ENCODE data around the gene FASLG.

Gene FASLG

GRCh38 chr1:172642970-172643369 is 15.9 kb upstream of the FASLG start:
- no peak overlapping the region for H3K4me3 ChIP-seq (ENCODE audit: low read depth, low read length)
- TF ChIP-seq, protein P1, sequence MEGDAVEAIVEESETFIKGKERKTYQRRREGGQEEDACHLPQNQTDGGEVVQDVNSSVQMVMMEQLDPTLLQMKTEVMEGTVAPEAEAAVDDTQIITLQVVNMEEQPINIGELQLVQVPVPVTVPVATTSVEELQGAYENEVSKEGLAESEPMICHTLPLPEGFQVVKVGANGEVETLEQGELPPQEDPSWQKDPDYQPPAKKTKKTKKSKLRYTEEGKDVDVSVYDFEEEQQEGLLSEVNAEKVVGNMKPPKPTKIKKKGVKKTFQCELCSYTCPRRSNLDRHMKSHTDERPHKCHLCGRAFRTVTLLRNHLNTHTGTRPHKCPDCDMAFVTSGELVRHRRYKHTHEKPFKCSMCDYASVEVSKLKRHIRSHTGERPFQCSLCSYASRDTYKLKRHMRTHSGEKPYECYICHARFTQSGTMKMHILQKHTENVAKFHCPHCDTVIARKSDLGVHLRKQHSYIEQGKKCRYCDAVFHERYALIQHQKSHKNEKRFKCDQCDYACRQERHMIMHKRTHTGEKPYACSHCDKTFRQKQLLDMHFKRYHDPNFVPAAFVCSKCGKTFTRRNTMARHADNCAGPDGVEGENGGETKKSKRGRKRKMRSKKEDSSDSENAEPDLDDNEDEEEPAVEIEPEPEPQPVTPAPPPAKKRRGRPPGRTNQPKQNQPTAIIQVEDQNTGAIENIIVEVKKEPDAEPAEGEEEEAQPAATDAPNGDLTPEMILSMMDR (IDR thresholded peaks at IDR 0.05; ENCODE audit: low read depth, low read length) = no peak

GRCh38 chr1:172646653-172647052 is 12.2 kb upstream of the FASLG start:
- no peak overlapping the region for H3K4me3 ChIP-seq (ENCODE audit: low read depth, low read length)
- TF ChIP-seq, protein P1 (IDR thresholded peaks at IDR 0.05; ENCODE audit: low read depth, low read length) = no peak

DNA sequence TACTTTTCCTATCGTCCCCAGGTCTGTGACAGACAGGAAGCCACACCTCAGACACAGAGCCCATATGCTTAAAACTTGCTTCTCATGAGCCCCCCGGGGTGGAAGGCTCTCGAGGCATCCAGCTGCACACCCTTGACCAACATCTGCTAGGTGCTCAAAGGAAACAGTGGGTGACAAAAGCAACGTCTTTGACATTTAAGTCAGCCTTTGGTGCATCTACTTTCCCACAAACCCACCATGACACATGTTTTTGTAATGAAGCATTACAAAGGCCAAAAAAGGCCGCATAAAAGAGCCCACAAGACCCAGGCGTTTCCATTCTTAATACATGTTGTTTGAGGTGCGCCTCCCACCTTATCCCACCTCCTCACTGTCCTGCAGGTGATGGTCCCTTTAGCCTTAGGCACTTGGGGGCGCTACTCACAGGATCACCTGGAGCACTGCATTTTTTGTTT is 11.8 kb upstream of the FASLG start:
- TF ChIP-seq, protein P1 (IDR thresholded peaks at IDR 0.05; ENCODE audit: low read depth, low read length) = no peak
- H3K4me3 ChIP-seq (ENCODE audit: low read depth, low read length) = no peak overlapping the region

GRCh38 chr1:172647987-172648386 is 10.9 kb upstream of the FASLG start:
- H3K4me3 ChIP-seq (ENCODE audit: low read depth, low read length) = no peak overlapping the region
- TF ChIP-seq, protein P1 (IDR thresholded peaks at IDR 0.05; ENCODE audit: low read depth, low read length) = no peak

GRCh38 chr1:172650474-172651193 is 8.3 kb upstream of the FASLG start:
- H3K4me3 ChIP-seq (ENCODE audit: low read depth, low read length) = no peak overlapping the region
- TF ChIP-seq, protein P1 (IDR thresholded peaks at IDR 0.05; ENCODE audit: low read depth, low read length) = no peak

DNA sequence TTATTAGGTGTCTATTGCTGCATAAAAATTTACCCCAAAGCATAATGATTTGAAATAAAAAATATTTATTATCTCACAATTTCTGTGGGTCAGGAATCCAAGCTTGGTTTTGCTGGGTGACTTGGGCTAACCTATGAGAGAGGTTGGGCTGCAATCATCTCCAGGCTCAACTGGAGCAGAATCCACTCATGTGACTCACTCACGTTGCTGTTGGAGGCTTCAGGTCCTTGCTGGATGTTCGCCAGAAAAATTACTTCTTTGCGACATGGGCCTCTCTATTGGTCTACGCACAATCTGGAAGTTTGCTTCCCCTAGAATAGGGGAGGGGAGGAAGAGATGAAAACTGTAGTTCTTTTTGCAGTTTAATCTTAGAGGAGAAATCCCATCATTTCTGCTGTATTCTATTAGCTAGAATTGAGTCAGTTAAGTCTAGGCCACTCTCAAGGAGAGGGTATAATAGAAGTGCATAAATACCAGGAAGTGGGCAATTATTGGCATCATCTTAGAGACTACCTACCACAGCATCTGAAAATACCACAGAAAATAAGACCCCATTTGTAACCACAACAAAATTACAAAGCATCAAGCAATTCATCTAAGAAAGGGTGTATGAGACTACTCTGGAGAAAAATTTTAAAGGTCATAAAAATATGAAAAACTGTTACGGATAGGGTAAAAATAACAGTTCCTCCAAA is 5.7 kb upstream of the FASLG start:
- H3K4me3 ChIP-seq (ENCODE audit: low read depth, low read length) = no peak overlapping the region
- TF ChIP-seq, protein P1 (IDR thresholded peaks at IDR 0.05; ENCODE audit: low read depth, low read length) = no peak

DNA sequence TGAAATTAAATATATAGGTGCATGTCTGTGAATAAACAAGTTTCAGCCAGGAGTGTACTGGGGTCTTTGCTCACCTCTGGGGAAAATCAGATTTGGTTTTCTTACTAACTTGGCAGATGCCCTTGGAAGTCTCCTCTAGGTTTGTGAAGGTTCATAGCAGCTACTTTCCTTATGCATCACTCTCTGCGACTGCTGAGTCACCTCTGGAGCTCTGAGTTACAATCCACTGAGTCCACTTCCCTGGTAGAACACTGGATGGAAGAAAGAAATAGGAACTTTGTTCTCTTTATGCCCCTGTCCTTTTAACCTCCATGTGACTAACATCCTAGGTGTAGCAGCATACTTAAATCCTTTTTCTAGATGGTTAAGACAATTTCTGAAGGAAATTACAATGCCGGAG is 4.4 kb upstream of the FASLG start:
- TF ChIP-seq, protein P1 (IDR thresholded peaks at IDR 0.05; ENCODE audit: low read depth, low read length) = no peak
- H3K4me3 ChIP-seq (ENCODE audit: low read depth, low read length) = no peak overlapping the region
